NCI-H2196 (cell line): ENCODE results near the gene IFIT1.
"Not testable (repeated sequence)": the region's sequence is repeated elsewhere in the genome, so short reads cannot be mapped to it uniquely, and the experiment has no call there.

Experiments used
- DNase-seq: peaks from one replicate; lab custom pipeline; 2025; ENCODE audit not compliant: unreplicated experiment; lab: John Stamatoyannopoulos, UW

IFIT1 gene

DNA sequence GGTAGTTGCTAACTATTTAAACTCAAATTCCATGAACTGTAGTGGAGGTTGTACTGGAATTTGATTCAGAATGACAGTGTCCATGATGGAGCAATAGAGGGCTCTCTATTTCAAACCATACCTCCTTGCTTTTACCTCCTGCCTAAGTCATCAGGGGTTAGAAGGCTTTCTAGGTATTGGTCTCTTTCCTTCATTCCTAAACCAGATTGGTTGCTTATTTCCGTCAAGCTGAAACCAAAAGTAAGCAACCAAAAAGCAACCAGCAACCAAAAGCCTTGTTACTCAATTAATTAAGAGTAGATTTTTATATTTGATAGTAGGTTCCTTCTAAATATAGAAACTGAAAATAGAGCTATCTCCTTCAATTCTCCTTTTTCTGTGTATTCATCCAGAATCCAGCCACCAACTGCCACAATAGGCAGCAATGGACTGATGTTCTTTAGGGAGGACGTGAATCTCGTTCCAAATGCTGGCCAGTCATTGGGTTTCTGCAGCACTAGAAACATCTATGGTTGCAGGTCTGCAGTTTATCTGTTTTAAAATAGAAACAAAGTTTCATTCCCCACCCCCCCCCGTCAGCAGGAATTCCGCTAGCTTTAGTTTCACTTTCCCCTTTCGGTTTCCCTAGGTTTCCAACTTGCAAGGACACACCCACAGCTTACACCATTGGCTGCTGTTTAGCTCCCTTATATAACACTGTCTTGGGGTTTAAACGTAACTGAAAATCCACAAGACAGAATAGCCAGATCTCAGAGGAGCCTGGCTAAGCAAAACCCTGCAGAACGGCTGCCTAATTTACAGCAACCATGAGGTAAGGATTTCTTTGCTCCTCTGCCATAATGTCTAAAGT is at the start of gene IFIT1:
Gene IFIT1 (plus strand): TSS at position 717 of the 850 bp plus-strand sequence. CDS start 90 bp downstream, at position 807.
- no peak for DNase-seq

GRCh38 chr10:89343089-89343767 is 49.2 kb upstream of the IFIT1 start:
- DNase-seq, result no peak

DNA sequence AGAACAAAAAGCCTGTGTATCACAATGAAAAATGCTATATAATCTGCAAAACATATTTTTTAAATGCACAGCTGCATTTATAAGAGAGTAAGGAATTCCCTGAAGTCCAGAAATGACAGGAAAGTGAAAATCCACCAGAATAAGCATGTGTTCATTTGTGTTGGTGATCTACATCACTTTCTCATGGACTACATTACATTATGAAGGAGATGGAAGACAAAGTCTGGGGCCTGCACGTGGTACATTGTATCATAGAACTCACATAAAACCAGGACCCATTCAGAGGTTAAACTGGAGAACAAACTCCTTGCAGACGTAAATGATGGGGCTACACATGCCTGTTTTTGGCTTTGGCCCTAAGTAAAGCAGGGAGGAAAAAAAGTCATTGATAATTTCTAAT is 48.3 kb upstream of the IFIT1 start:
- DNase-seq, result no peak

- no peak for DNase-seq
These were observed 46.9 kb upstream of the IFIT1 start for GRCh38 chr10:89345367-89346000.

GRCh38 chr10:89346405-89347254 is 45.8 kb upstream of the IFIT1 start:
- DNase-seq, result no peak

GRCh38 chr10:89347701-89348457 is 44.5 kb upstream of the IFIT1 start:
- DNase-seq, result no peak

DNA sequence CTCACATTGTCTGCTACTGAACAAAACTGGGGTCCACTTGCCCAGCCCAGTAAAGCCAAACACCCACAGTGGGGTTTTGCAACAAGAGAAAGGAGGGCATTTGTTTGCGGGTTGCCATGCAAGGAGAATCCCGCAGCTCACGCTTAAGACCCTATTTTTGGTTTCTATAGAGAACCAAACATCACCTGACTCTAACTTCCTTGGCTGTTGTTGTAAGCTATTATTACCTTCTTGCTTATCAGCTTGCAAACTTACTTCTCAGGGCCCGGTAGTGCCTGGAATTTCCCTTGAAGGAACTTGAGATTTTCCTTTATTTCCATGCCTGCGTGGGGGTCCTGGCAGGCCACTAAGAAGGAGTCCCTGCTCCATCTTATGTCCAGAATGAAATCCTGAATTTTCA is 43.9 kb upstream of the IFIT1 start:
- DNase-seq, result no peak

GRCh38 chr10:89348975-89349374 is 43.4 kb upstream of the IFIT1 start:
- DNase-seq, result no peak

GRCh38 chr10:89350631-89351315 is 41.6 kb upstream of the IFIT1 start:
- DNase-seq, result not testable (repeated sequence)

DNA sequence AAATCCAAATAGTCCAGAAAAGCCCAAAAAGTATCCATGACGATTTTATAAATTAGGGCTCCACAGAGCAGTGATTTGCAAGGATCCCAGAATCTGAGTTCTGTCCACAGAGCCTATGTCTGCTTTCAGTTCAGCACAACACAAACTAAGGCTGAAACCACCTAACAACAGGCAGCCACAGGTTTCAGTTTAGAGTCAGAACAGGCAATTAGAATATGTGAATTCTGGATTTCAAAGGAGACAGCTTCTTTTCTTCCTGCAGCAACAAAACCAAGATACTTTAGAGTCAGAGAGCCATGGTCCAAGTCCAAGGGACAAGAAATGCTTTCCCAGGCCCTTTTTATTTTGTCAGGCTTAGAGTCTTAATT is 41.0 kb upstream of the IFIT1 start:
- DNase-seq, result no peak

GRCh38 chr10:89351780-89352597 is 40.4 kb upstream of the IFIT1 start:
- no peak for DNase-seq

DNA sequence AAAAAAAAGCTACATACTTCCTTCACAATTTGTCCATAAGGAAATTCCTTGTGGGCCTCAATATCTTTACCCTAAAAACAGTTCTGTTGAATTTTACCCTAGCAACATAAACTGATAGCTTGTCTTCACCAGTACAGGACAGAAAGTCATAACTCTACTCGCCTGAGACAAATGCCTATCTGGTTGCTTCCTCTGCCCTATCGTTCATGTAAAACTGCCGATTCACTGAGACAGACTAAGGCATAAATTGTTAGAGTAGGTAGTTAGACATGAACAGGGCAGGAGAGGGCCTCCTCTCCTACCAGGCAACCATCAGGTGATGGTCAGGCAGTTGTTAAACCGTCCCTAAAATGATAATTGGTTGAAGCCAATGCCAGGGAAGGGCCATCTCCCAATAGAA is 39.6 kb upstream of the IFIT1 start:
- no peak for DNase-seq

- DNase-seq, result no peak
These were observed 37.0 kb upstream of the IFIT1 start for GRCh38 chr10:89355394-89355931.

GRCh38 chr10:89357096-89357495 is 35.3 kb upstream of the IFIT1 start:
- no peak for DNase-seq

GRCh38 chr10:89357975-89358374 is 34.4 kb upstream of the IFIT1 start:
- DNase-seq, result no peak

- DNase-seq, result no peak
These were observed 32.3 kb upstream of the IFIT1 start for GRCh38 chr10:89360157-89360556.

- no peak for DNase-seq
These were observed 29.5 kb upstream of the IFIT1 start for GRCh38 chr10:89362929-89363328.

DNA sequence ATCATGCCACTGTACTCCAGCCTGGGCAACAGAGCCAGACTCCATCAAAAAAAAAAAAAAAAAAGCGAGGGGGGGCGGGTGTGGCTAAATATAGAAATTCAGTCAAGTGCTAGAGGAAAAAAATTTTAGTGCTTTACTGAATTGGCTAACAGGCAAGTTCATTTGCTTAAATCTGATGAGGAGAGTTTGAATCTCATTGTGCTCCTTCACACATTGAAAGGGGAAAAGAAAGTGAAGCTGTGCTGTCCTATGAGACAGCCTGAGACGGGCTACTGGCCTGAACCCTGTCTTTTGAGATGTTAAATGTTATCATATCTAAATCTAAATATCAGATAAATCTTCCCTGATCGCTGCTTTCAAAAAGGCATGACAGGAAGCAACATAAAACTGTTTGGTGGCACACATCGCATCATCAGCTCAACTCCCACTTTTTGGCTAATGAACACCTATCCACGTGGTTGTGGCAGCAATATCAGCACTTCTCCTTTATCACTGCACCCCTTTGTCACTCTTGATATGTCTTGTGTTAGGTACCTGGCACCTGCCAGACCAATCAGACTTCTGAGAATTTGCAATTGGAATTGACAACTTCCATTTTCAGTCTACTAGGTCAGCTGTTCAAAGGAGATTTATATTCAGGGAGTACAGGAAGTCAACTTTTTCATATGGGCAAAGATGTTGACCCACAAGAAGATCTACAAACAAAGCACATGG is 28.5 kb upstream of the IFIT1 start:
- DNase-seq, result no peak
